Right lobe of liver (tissue), 4 donors: Measurements from ENCODE around the gene KIR3DL3.
"Not testable (repeated sequence)": the region's sequence is repeated elsewhere in the genome, so short reads cannot be mapped to it uniquely, and the experiment has no call there.

Experiments used
- POLR2A ChIP-seq: fragments of 450-650 bp; IDR thresholded peaks from one replicate; pipeline ENCODE4 v1.6.1; 2017; ENCODE audit warnings: antibody characterized with exemption, mild to moderate bottlenecking
- TF ChIP-seq, protein P1 (sequence below), 4 donors: fragments of 200-600 bp in 3 of 4; fragments of 450-650 bp in 1 of 4; IDR thresholded peaks; one replicate each; pipeline versions ENCODE4 v1.5.1 to v1.8.0; 2016 to 2022; ENCODE audit warnings: antibody characterized with exemption in 4 of 4, mild to moderate bottlenecking in 2 of 4
- donor health status: DM: no; HTN: no; CAD: no.
- donor health status: DM: no; HTN: no; CAD: no.
- donor health status: DM: no; HTN: yes; CAD: no.

DNA sequence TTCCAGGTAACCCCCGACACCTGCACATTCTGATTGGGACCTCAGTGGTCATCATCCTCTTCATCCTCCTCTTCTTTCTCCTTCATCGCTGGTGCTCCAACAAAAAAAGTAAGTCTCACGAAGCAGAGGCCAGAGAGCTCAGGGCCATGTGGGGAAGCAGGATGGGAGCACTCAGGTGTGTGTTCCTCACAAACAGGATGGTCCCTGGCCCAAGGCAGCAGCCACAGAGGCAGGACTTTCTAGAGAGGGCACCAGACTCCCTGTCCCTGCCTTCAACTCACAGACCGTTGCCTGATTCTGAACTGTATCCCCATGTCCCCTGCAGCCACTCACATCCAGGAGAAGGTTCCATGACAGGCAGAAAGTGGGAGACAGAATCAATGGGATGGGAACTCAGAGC, 58.7 kb downstream of the KIR3DL3 start:
- TF ChIP-seq, protein P1, sequence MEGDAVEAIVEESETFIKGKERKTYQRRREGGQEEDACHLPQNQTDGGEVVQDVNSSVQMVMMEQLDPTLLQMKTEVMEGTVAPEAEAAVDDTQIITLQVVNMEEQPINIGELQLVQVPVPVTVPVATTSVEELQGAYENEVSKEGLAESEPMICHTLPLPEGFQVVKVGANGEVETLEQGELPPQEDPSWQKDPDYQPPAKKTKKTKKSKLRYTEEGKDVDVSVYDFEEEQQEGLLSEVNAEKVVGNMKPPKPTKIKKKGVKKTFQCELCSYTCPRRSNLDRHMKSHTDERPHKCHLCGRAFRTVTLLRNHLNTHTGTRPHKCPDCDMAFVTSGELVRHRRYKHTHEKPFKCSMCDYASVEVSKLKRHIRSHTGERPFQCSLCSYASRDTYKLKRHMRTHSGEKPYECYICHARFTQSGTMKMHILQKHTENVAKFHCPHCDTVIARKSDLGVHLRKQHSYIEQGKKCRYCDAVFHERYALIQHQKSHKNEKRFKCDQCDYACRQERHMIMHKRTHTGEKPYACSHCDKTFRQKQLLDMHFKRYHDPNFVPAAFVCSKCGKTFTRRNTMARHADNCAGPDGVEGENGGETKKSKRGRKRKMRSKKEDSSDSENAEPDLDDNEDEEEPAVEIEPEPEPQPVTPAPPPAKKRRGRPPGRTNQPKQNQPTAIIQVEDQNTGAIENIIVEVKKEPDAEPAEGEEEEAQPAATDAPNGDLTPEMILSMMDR (IDR thresholded peaks at IDR 0.05) = not testable (repeated sequence)
- TF ChIP-seq POLR2A = not testable (repeated sequence)
